ENCODE measurements around the gene CYP27C1.

The CYP27C1 gene

GRCh38 chr2:127193164-127193966 lies 26.7 kb downstream of the CYP27C1 start:
- DNase-seq (ENCODE audit: low spot score) = no peak
- FAIRE-seq = no peak

- no peak for DNase-seq (ENCODE audit: low spot score)
- no peak for FAIRE-seq
Measured at GRCh38 chr2:127191331-127192219, 28.5 kb downstream of the CYP27C1 start.

- DNase-seq (ENCODE audit: low spot score) = no peak
- FAIRE-seq = no peak
Measured at GRCh38 chr2:127188797-127189196, 31.3 kb downstream of the CYP27C1 start.

- no peak for FAIRE-seq
Measured at GRCh38 chr2:127187831-127188230, 32.3 kb downstream of the CYP27C1 start.

GRCh38 chr2:127187081-127187775 lies 32.9 kb downstream of the CYP27C1 start:
- FAIRE-seq (no peak), DNase-seq (ENCODE audit: low spot score) (no peak)

More at GRCh38 chr2:127187831-127188230, 32.3 kb downstream of the CYP27C1 start:
- DNase-seq (ENCODE audit: low spot score) = no peak

GRCh38 chr2:127185705-127186104 lies 34.4 kb downstream of the CYP27C1 start:
- DNase-seq (ENCODE audit: low spot score) = no peak
- no peak for FAIRE-seq

GRCh38 chr2:127185093-127185492 lies 35.0 kb downstream of the CYP27C1 start:
- DNase-seq (ENCODE audit: low spot score) (no peak), FAIRE-seq (no peak)

- DNase-seq (ENCODE audit: low spot score) (no peak), FAIRE-seq (no peak)
Measured at GRCh38 chr2:127183771-127184170, 36.3 kb downstream of the CYP27C1 start.

- DNase-seq (ENCODE audit: low spot score) (no peak), FAIRE-seq (no peak)
Measured at GRCh38 chr2:127182626-127183458, 37.3 kb downstream of the CYP27C1 start.

GRCh38 chr2:127181851-127182250 lies 38.2 kb downstream of the CYP27C1 start:
- FAIRE-seq = no peak
- no peak for DNase-seq (ENCODE audit: low spot score)

GRCh38 chr2:127179766-127180165 lies 40.3 kb downstream of the CYP27C1 start:
- no peak for FAIRE-seq
- DNase-seq (ENCODE audit: low spot score) = no peak

- DNase-seq (ENCODE audit: low spot score) = no peak
- no peak for FAIRE-seq
Measured at GRCh38 chr2:127177617-127178263, 42.4 kb downstream of the CYP27C1 start.

- no peak for DNase-seq (ENCODE audit: low spot score)
- FAIRE-seq = no peak
Measured at GRCh38 chr2:127176371-127177311, 43.5 kb downstream of the CYP27C1 start.

- FAIRE-seq = no peak
- DNase-seq (ENCODE audit: low spot score) = no peak
Measured at GRCh38 chr2:127175751-127176354, 44.2 kb downstream of the CYP27C1 start.

- no peak for DNase-seq (ENCODE audit: low spot score)
- FAIRE-seq = no peak
Measured at GRCh38 chr2:127175041-127175721, 44.9 kb downstream of the CYP27C1 start.

GRCh38 chr2:127174640-127175039 lies 45.5 kb downstream of the CYP27C1 start:
- FAIRE-seq (no peak), DNase-seq (ENCODE audit: low spot score) (no peak)

- no peak for DNase-seq (ENCODE audit: low spot score)
- FAIRE-seq = no peak
Measured at GRCh38 chr2:127174136-127174535, 46.0 kb downstream of the CYP27C1 start.

GRCh38 chr2:127173057-127173456 lies 47.0 kb downstream of the CYP27C1 start:
- no peak for FAIRE-seq
- no peak for DNase-seq (ENCODE audit: low spot score)
